Stimulated activated CD8-positive, alpha-beta memory T cell treated with anti-CD3 and anti-CD28 coated beads, Interleukin-12 subunit alpha, Interleukin-12 subunit beta, amount 100 ng/mL, for 24 hours (primary cell): Measurements from ENCODE around the gene PCDHB10.

ENCODE experiments used
- DNase-seq: peaks from one replicate; pipeline ENCODE4 v3.0.0-alpha.2; 2020; ENCODE audit errors: extremely low read depth

Gene PCDHB10

GRCh38 chr5:141236516-141237313 is 44.6 kb downstream of the PCDHB10 start:
- DNase-seq = no peak

- no peak for DNase-seq
Measured at GRCh38 chr5:141241496-141241895, 49.3 kb downstream of the PCDHB10 start.
